WI38 (cell line): Measurements from ENCODE around the gene CDC20.
A peak's percentile ranks its signal among the peaks of the same experiment; 100 is the strongest.

Source experiments
- H3K4me3 ChIP-seq: 2 replicates; pipeline ENCODE4 v1.5.1; 2011; ENCODE audit warnings: low read depth, mild to moderate bottlenecking, control low read depth, low read length
- TF ChIP-seq, protein P1 (sequence below): IDR thresholded peaks from 2 replicates; pipeline ENCODE4 v1.5.1; 2012; ENCODE audit warnings: low read depth, mild to moderate bottlenecking, control low read depth, low read length

CDC20 gene

DNA sequence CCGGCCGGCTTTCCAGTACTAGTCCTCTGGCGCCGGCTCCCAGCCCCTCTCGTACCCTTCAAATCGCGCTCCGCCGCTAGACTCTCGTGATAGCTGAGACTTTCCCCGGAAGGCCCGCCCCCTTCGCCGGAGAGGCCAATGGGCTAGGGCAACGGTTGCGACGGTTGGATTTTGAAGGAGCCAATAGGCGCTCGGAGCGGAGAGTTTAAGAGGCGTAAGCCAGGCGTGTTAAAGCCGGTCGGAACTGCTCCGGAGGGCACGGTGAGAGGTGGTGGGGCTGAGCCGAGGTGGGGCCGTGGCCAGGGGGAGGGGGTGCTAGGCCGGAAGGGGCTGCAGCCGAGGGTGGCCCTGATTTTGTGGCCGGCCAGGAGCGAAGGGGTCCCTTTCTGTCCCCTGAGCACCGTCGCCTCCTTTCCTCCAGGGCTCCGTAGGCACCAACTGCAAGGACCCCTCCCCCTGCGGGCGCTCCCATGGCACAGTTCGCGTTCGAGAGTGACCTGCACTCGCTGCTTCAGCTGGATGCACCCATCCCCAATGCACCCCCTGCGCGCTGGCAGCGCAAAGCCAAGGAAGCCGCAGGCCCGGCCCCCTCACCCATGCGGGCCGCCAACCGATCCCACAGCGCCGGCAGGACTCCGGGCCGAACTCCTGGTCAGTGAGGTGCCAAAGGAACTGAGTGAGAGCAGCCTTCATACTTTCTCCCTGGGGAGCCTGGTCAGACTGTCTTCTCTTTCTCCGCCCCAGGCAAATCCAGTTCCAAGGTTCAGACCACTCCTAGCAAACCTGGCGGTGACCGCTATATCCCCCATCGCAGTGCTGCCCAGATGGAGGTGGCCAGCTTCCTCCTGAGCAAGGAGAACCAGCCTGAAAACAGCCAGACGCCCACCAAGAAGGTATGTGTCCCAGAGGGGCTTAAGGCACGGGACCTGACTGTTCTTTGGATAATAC lies at the start of gene CDC20:
Gene CDC20 (plus strand): TSS at position 236 of the 948 bp plus-strand sequence. CDS start 235 bp downstream, at position 471.
- TF ChIP-seq, protein P1, sequence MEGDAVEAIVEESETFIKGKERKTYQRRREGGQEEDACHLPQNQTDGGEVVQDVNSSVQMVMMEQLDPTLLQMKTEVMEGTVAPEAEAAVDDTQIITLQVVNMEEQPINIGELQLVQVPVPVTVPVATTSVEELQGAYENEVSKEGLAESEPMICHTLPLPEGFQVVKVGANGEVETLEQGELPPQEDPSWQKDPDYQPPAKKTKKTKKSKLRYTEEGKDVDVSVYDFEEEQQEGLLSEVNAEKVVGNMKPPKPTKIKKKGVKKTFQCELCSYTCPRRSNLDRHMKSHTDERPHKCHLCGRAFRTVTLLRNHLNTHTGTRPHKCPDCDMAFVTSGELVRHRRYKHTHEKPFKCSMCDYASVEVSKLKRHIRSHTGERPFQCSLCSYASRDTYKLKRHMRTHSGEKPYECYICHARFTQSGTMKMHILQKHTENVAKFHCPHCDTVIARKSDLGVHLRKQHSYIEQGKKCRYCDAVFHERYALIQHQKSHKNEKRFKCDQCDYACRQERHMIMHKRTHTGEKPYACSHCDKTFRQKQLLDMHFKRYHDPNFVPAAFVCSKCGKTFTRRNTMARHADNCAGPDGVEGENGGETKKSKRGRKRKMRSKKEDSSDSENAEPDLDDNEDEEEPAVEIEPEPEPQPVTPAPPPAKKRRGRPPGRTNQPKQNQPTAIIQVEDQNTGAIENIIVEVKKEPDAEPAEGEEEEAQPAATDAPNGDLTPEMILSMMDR: no peak
- H3K4me3 ChIP-seq: peak within 1 kb of the TSS; percentile 73

GRCh38 chr1:43309405-43310025 lies 49.3 kb upstream of the CDC20 start:
- TF ChIP-seq, protein P1: no peak
- no peak overlapping the region for H3K4me3 ChIP-seq

DNA sequence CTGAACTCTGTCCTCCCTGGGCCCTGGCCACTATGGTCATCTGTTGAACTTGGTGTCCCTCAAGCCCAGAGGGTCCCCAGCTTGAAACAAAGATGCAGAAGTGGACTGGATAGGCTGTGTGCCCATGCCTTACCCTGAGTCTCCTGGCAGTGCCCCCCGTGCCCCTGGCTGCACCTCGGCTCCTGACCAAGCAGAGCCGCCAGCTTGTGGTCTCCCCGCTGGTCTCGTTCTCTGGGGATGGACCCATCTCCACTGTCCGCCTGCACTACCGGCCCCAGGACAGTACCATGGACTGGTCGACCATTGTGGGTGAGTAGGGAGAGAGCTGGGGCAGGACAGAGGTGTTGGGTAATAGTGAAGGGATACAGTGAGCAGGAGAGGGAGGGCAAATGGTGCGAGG lies 47.3 kb upstream of the CDC20 start:
- H3K4me3 ChIP-seq: no peak overlapping the region
- TF ChIP-seq, protein P1: no peak

DNA sequence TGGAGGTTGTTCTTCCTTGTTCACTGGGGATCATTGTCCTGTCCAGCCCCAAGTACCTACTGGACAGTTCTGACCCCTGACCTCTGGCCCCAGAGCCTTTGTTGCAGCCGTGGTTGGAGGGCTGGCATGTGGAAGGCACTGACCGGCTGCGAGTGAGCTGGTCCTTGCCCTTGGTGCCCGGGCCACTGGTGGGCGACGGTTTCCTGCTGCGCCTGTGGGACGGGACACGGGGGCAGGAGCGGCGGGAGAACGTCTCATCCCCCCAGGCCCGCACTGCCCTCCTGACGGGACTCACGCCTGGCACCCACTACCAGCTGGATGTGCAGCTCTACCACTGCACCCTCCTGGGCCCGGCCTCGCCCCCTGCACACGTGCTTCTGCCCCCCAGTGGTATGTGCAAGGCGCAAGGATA lies 46.6 kb upstream of the CDC20 start:
- H3K4me3 ChIP-seq: no peak overlapping the region
- TF ChIP-seq, protein P1: no peak

DNA sequence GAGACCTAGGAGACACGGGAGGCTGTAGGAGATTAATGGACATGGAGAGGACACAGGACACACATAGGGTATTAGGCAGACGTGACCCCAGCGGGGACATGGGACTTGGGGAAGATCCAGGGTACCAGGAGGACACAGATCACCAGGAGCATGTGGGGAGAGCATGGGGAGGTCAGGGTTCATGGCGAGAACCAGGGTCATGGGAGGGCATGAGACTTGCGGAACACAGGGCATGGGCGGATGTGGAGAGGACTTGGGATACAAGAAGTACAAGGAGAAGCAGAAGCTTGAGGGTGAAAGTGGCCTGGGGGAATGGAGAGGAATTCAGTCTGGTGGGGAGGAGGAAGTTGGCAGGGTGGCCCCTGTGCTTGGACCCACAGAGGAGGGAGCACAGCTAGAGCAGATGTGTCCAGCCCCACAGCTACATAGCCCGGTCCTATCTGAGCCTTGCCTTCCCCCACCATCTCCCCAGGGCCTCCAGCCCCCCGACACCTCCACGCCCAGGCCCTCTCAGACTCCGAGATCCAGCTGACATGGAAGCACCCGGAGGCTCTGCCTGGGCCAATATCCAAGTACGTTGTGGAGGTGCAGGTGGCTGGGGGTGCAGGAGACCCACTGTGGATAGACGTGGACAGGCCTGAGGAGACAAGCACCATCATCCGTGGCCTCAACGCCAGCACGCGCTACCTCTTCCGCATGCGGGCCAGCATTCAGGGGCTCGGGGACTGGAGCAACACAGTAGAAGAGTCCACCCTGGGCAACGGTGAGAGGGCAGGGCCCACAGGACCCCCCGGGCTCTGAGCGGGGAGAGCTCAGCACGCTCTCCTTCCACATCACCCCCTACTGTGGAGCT lies 45.9 kb upstream of the CDC20 start:
- no peak overlapping the region for H3K4me3 ChIP-seq
- TF ChIP-seq, protein P1: no peak

DNA sequence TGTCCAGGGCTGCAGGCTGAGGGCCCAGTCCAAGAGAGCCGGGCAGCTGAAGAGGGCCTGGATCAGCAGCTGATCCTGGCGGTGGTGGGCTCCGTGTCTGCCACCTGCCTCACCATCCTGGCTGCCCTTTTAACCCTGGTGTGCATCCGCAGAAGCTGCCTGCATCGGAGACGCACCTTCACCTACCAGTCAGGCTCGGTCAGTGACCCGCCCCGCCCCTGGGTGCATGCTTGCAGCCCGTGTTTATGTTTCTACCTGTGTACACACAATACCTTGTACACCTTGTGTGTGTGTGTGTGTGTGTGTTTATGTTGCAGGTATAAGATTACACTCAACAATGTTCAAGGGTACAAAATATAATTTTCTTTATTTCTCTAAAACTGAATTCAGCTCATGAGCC lies 45.0 kb upstream of the CDC20 start:
- TF ChIP-seq, protein P1: no peak
- no peak overlapping the region for H3K4me3 ChIP-seq
